Body of pancreas (tissue), 4 donors: ENCODE measurements around the gene METTL25B. TPM values are rescaled to one million over a fixed set of nuclear protein-coding genes. Genes with fewer than 3 reads are reported as not detected.

Experiments
- ATAC-seq: fragments of 150-250 bp; one replicate; pipeline ENCODE4 v1.9.1; 2016
- DNase-seq, 4 donors: peaks; one replicate each; pipeline ENCODE4 v3.0.0-alpha.2; 2019
- H3K27ac ChIP-seq, 4 donors: fragments of 200-600 bp; sonication (generic); 1 replicate in 3 of 4; 2 replicates in 1 of 4; pipeline versions ENCODE4 v1.5.1 to v1.6.1; 2016 to 2019; ENCODE audit warnings: mild to moderate bottlenecking in 1 of 4, mixed read lengths in 1 of 4, moderate library complexity in 1 of 4
- H3K27me3 ChIP-seq, 2 donors: fragments of 200-600 bp; sonication (generic); one replicate each; pipeline ENCODE4 v1.6.0; 2016; ENCODE audit warnings: mild to moderate bottlenecking in 1 of 2
- H3K36me3 ChIP-seq, 2 donors: fragments of 200-600 bp; sonication (generic); replicated peaks in 1 of 2; 2 replicates each; pipeline ENCODE4 v1.5.1; 2016; ENCODE audit warnings: low read depth in 2 of 2; ENCODE audit not compliant: insufficient read depth in 1 of 2
- H3K4me1 ChIP-seq: fragments of 200-600 bp; sonication (generic); one replicate; pipeline ENCODE4 v1.6.0; 2016
- H3K4me3 ChIP-seq, 2 donors: fragments of 200-600 bp; sonication (generic); 1 replicate in 1 of 2; 2 replicates in 1 of 2; pipeline ENCODE4 v1.5.1; 2016 to 2019
- H3K9me3 ChIP-seq, 3 donors: fragments of 200-600 bp; sonication (generic); 1 replicate in 2 of 3; 2 replicates in 1 of 3; pipeline ENCODE4 v1.5.1; 2016
- POLR2A ChIP-seq, 3 donors: fragments of 450-650 bp; IDR thresholded peaks; one replicate each; pipeline ENCODE4 v1.6.1; 2016; ENCODE audit warnings: antibody characterized with exemption in 3 of 3, mild to moderate bottlenecking in 2 of 3
- WGBS, 2 donors: methylation state at CpG; one replicate each; pipeline ENCODE4 v1.1.5; 2017; 5-methylcytosine and 5-hydroxymethylcytosine counted together
- intact Hi-C: fragments of 100-400 bp; cut with DNase I; formaldehyde crosslinking; loops from one replicate; pipeline ENCODE4 v1.15.1; 2023
- total RNA-seq, 2 donors: library from RNA; depleted of rRNA; stranded (reverse); fragments of >200 nt; gene quantifications; one replicate each; pipeline ENCODE4 v1.1.0, GENCODE V29; 2016
- TF ChIP-seq, protein P1 (sequence below), 7 experiments: fragments of 450-650 bp in 4 of 7; fragments of 200-600 bp in 3 of 7; sonication (generic) in 3 of 7; IDR thresholded peaks; one replicate each; pipeline ENCODE4 v1.5.1; 2016 to 2019; ENCODE audit warnings: antibody characterized with exemption in 7 of 7

Gene METTL25B
- total RNA-seq, 2 donors from 2014 or later = 14.5 to 68.2 TPM

DNA sequence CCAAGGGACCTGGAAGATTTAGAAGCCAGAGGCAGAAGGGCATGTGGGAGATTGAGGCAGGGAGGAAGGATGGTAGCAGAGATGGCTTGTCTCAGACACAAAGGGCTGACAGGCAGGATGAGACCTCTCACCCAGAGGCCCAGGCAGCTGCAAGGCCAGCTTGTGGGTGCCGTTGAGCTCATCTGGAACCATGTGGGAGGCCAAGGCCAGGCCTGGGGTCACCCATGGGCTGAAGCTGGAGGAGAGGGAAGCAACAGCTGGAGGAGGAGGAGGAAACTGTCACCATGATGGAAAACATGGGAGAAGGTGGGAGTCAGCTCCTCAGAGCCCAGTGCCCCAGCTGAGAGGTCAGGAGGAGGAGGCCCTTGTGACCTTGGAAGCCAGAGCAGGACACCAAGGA is 29.3 kb upstream of the METTL25B start:
- H3K4me1 ChIP-seq = peaks cover 5% of the 10 kb centered on the region
- no peaks in the 10 kb centered on the region for H3K9me3 ChIP-seq
- ATAC-seq (no peak), DNase-seq (no peak)
- WGBS, 2 donors = 71 to 73% methylated on average over 1 of the region's 1 CpG
- H3K27ac ChIP-seq = no peak overlapping the region
- H3K4me3 ChIP-seq = no peak overlapping the region
- intact Hi-C loops = loop anchor here (10.0 kb wide), 1 partner anchor 186 kb away; no protein-coding TSS in a partner anchor
- TF ChIP-seq POLR2A (IDR thresholded peaks at IDR 0.05) = no peak
- TF ChIP-seq, protein P1, sequence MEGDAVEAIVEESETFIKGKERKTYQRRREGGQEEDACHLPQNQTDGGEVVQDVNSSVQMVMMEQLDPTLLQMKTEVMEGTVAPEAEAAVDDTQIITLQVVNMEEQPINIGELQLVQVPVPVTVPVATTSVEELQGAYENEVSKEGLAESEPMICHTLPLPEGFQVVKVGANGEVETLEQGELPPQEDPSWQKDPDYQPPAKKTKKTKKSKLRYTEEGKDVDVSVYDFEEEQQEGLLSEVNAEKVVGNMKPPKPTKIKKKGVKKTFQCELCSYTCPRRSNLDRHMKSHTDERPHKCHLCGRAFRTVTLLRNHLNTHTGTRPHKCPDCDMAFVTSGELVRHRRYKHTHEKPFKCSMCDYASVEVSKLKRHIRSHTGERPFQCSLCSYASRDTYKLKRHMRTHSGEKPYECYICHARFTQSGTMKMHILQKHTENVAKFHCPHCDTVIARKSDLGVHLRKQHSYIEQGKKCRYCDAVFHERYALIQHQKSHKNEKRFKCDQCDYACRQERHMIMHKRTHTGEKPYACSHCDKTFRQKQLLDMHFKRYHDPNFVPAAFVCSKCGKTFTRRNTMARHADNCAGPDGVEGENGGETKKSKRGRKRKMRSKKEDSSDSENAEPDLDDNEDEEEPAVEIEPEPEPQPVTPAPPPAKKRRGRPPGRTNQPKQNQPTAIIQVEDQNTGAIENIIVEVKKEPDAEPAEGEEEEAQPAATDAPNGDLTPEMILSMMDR (IDR thresholded peaks at IDR 0.05) = no peak
- H3K27me3 ChIP-seq = peaks cover 0 to 6% of the 10 kb centered on the region in 2 donors
- H3K36me3 ChIP-seq = no peaks in the 10 kb centered on the region

DNA sequence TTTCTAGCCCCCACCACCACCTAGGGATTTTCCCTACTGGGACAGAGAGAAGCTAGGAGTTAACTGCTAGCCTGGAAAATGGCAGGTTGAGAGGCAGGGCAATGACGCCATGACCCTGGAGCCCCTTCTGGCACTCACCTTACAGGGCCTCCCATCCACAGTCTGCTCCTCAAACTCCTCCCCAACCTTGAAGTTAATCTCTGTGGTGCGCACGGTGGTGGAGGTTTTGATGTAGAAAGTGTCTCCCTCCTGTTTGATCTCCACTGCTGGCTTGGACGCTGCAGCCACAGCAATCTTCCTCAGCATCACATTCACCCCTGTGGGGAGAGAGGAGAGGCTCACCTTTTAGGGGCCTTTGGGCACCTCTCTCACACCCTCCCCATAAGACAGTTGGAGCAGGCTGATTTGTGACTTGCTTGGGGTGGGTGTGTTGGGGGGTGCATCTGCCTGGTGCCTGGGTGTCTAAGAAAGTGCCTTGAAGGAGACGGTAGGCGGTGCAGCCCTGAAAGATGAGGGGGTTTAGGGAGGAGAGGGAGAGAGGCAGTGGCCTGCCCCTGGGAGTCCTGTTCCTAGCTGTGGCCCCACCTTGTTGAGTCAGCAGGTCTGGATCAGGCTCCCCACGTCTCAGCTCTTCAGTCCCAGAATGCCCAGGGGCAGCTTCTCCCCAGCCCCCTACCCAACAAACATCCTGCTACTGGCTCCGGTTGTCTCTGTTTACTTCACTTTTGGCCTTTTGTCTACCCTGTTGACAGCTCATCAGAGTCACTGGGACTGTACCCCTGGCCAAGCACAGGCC is 27.3 kb upstream of the METTL25B start:
- no peak for DNase-seq
- intact Hi-C loops = no loop called here
- WGBS, 2 donors = 80 to 83% methylated on average over 8 of the region's 8 CpGs

DNA sequence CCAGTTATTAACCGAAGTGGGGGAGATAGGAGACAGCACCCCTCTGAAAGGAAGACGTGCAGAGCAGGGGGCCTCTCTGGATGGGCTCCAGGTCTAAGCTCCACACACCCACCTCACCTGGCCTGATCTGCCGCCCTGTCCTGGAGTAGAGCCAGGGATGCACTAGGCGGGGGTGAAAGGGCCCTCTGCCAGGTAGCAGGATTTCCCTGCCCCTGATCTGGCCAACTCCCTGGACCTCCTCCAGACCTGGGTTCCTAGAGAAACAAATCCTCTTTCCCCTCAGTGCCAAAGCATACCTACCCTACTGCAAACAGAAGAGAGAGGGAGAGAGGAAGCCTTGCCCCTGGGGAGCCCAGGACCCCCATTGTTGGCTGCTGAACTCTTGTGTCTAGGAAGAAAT is 24.9 kb upstream of the METTL25B start:
- no peak for ATAC-seq
- 36 to 45% methylated on average over 4 of the region's 4 CpGs for WGBS, 2 donors

More for the DNA sequence above, 27.3 kb upstream of the METTL25B start:
- no peaks in the 10 kb centered on the region for H3K36me3 ChIP-seq
- no peaks in the 10 kb centered on the region for H3K9me3 ChIP-seq
- ATAC-seq = no peak
- H3K4me1 ChIP-seq = peaks cover 23% of the 10 kb centered on the region
- H3K4me3 ChIP-seq = no peak overlapping the region
- H3K27me3 ChIP-seq = peaks cover 0 to 6% of the 10 kb centered on the region in 2 donors
- TF ChIP-seq, protein P1 (IDR thresholded peaks at IDR 0.05) = no peak
- no peak for TF ChIP-seq POLR2A (IDR thresholded peaks at IDR 0.05)
- H3K27ac ChIP-seq = no peak overlapping the region

DNA sequence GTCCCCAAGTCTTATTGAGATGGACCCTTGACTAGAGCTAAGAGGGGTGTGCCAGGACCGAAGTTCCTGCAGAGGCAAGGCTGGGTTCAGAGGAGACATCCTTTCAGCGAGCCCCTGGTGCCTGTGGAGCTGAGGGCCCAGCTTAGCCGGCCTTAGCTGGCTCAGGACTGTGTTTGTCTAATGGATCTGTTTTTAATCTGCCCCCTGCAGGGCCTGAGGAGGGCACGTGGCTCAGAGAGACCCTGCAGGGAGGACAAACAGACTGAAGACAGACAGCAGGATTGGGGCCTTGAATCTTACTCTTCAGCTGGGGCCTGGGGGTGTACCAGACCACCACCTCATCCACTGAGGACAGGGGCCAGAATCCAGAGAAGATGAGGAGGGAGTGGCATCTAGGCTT is 24.5 kb upstream of the METTL25B start:
- peaks cover 0 to 6% of the 10 kb centered on the region in 2 donors for H3K27me3 ChIP-seq
- no peak overlapping the region for H3K27ac ChIP-seq
- intact Hi-C loops = no loop called here

More for the DNA sequence above, 24.9 kb upstream of the METTL25B start:
- DNase-seq = no peak
- H3K9me3 ChIP-seq = no peaks in the 10 kb centered on the region
- peaks cover 0 to 6% of the 10 kb centered on the region in 2 donors for H3K27me3 ChIP-seq
- no peaks in the 10 kb centered on the region for H3K36me3 ChIP-seq
- intact Hi-C loops = no loop called here
- TF ChIP-seq, protein P1 (IDR thresholded peaks at IDR 0.05) = no peak
- no peak for TF ChIP-seq POLR2A (IDR thresholded peaks at IDR 0.05)
- peaks cover 32% of the 10 kb centered on the region for H3K4me1 ChIP-seq
- no peak overlapping the region for H3K27ac ChIP-seq
- H3K4me3 ChIP-seq = no peak overlapping the region

More for the DNA sequence above, 24.5 kb upstream of the METTL25B start:
- 25 to 30% methylated on average over 2 to 4 of the region's 4 CpGs for WGBS, 2 donors
- Histone ChIP-seq H3K4me3 (no peak overlapping the region), H3K9me3 (no peaks in the 10 kb centered on the region), H3K36me3 (no peaks in the 10 kb centered on the region), H3K4me1 (peaks cover 32% of the 10 kb centered on the region)
- TF ChIP-seq POLR2A (IDR thresholded peaks at IDR 0.05) = no peak
- TF ChIP-seq, protein P1 (IDR thresholded peaks at IDR 0.05) = no peak
- ATAC-seq (no peak), DNase-seq (no peak)
